Vagina (tissue), 2 donors: ENCODE results near the gene C9orf78.
A peak's percentile ranks its signal among the peaks of the same experiment; 100 is the strongest.

Experiments used
- CTCF ChIP-seq, 3 experiments: fragments of 450-650 bp in 2 of 3; fragments of 200-600 bp in 1 of 3; sonication (generic) in 1 of 3; IDR thresholded peaks; one replicate each; pipeline ENCODE4 v1.5.1; 2017 to 2019; ENCODE audit warnings: antibody characterized with exemption in 3 of 3, mild to moderate bottlenecking in 2 of 3, moderate library complexity in 2 of 3
- POLR2A ChIP-seq, 2 donors: fragments of 450-650 bp; IDR thresholded peaks; one replicate each; pipeline ENCODE4 v1.6.1; 2017; ENCODE audit warnings: antibody characterized with exemption in 2 of 2, mild to moderate bottlenecking in 2 of 2, moderate library complexity in 2 of 2
- POLR2AphosphoS5 ChIP-seq, 2 donors: sonication (generic); formaldehyde crosslinking; IDR thresholded peaks; one replicate each; pipeline ENCODE4 v1.9.0; 2017; ENCODE audit warnings: antibody characterized with exemption in 2 of 2, mild to moderate bottlenecking in 2 of 2, low read depth in 1 of 2; ENCODE audit not compliant: insufficient read depth in 1 of 2

- no peak for TF ChIP-seq CTCF (IDR thresholded peaks at IDR 0.05)
- TF ChIP-seq POLR2A (IDR thresholded peaks at IDR 0.05): no peak
- TF ChIP-seq POLR2AphosphoS5 (IDR thresholded peaks at IDR 0.05; ENCODE audit: insufficient read depth in 1 of 2, low read depth in 1 of 2): peak in 1 of 2 donors; percentile 23
These were observed 46.7 kb upstream of the C9orf78 start for GRCh38 chr9:129881547-129882324.
